Anterior cingulate cortex (tissue), 58 donors: ENCODE data around the gene KLF18.
"Not testable (repeated sequence)": the region's sequence is repeated elsewhere in the genome, so short reads cannot be mapped to it uniquely, and the experiment has no call there.

ENCODE experiments used
- DNase-seq, 58 donors: peaks; one replicate each; lab custom pipeline; 2025; lab: John Stamatoyannopoulos, UW

The KLF18 gene

DNA sequence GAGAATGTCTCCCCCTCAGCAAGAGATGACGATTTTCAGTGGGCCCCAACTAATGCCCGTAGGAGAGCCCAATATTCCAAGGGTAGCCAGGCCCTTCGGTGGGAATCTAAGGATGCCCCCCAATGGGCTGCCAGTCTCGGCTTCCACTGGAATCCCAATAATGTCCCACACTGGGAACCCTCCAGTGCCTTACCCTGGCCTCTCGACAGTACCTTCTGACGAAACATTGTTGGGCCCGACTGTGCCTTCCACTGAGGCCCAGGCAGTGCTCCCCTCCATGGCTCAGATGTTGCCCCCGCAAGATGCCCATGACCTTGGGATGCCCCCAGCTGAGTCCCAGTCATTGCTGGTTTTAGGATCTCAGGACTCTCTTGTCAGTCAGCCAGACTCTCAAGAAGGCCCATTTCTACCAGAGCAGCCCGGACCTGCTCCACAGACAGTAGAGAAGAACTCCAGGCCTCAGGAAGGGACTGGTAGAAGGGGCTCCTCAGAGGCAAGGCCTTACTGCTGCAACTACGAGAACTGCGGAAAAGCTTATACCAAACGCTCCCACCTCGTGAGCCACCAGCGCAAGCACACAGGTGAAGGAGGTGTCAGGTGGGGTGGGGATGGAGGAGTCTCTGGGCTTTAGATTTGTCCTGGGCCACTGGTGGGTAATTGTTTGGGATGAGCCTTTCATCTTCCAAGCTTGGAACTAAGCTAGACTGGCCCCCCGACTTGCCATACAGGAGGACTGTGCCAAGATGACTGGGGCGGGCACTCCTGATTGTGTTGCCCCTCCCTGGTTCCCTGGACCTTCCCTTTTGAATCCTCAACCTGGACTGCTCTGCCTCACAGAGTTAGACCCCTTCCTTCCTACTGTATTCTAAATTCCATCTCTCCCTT, 11.6 kb downstream of the KLF18 start:
- DNase-seq, result no peak

DNA sequence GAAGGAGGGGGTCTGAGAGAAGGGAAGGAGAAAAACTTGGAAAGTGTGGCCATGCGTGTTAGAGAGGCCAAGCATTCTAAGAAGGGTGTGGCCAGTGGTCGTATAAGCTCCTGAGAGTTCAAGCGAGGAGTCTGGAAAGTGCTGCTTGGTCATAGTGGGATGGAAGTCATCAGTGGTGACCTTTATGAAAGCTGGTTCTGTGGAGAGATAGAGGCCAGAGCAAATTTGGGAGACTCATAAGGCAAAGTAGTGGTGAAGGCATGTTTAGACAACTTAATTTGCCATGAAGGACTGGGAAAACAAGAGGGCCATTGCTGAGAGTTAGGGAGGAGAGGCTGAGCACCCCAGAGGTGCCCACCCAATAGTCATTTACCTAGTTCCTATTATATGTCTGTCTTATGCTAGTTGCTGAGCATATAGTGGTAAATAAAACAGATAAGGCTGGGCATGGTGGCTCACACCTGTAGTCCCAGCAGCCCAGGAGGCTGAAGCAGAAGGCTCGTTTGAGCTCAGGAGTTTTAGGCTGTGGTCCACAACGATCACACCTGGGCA, 21.0 kb downstream of the KLF18 start:
- no peak for DNase-seq

DNA sequence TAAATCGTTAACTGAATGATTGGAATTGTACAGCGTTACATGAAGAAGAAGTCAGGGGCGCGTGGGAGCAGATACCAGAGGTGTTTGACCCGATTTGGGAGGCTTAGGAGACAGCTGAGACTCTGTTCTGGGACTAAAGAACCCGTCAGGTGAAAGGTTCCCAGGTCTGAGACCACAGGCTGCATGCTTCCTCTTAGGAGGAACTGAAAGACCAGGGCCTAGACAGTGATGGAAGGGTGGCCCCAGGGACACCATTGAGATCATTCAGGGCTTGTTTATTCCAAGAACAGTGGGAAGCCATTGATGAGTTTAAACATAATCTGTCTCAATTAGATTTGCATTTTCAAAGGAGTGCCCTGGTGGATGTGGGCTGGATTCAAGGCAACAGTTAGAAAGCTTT, 21.9 kb downstream of the KLF18 start:
- DNase-seq, result no peak

DNA sequence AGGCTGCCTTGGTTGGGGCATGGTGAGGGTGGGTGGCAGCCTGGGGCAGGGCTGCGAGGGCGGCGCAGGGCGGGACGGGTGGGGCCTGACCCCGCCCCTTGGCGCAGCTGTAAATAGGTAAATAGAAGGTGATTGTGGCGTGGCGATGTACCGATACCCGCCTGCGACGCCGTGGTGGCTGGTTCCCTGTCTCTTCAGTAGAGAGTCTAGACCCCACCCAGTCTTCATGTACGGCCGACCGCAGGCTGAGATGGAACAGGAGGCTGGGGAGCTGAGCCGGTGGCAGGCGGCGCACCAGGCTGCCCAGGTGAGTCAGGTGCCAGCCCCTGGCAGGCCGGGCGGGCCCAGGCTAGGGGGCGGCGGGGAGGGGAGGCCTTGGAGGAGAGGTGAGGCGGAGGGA, 22.7 kb downstream of the KLF18 start, which contains the start of gene KLF17:
TSS of gene KLF17 (plus strand) at position 140 of the 400 bp plus-strand sequence. CDS start at position 227, 87 bp downstream.
- no peak for DNase-seq

DNA sequence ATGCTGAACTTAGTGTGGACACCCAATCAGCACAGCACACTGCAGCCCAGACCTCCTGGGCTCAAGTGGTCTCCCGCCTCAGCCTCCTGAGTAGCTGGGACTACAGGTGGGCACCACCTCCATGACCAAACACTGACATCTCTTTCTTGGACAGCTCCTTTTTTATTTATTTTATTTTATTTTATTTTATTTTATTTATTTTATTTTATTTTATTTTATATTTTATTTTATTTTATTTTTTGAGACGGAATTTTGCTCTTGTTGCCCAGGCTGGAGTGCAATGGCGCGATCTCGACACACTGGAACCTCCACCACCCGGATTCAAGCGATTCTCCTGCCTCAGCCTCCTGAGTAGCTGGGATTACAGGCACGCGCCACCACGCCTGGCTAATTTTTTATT, 24.2 kb downstream of the KLF18 start:
- not testable (repeated sequence) for DNase-seq

DNA sequence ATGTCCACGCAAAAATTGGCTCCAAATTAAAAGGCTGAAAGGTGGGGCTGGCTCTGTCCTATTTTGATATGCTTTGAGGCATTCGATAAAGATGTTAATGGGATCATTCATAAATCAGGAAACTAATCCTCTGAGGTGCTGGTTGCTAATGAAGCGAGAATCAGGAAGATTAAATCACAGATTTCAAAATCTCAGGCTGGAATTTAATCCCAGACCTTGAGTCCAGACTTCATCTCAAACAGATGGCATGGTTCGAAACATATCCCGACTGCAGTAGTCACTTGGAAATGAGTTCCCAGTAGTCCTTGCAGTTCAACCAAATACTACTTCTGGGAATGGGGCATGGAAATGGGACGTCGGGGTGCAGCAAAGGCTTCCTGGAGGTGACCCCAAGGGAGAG, 27.3 kb downstream of the KLF18 start:
- no peak for DNase-seq

DNA sequence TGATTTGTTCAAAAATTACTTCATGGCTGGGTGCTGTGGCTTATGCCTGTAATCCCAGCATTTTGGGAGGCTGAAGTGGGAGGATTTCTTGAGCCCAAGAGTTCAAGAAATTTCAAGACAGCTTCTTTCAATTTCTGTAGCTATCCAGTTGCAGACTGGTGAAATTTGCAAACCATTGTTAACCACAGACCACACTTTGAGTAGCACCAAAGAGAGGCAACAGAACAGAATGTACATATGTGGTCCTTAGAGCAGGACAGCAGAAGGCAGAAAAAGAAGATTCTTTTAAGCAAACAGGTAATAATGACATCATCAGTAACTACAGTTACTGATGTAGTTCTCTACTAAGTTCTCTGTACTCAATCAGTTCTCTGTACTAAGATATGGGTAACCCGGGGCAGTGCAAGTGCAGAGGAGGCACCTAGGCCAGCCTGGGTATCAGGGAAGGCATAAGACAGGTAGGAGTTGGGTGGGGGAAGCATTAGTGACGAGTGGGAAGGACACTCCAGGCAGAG, 28.3 kb downstream of the KLF18 start:
- DNase-seq, result no peak

DNA sequence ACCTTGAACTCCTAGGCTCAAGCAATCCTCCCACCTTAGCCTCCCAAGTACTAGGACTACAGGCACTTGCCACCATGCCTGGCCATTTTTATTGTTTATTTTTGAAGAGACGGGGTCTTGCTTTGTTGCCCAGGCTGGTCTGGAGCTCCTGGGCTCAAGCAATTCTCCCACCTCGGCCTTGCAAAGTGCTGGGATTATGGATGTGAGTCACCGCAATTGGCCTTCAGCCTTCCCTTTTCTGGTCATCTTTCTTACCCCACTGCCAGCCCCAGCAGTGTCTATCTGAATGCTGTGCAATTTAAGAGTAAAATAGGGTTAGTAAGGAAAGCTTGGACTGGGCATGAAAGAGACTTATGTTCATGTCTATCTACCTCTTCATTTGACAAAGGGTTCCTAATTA, 28.9 kb downstream of the KLF18 start:
- no peak for DNase-seq

DNA sequence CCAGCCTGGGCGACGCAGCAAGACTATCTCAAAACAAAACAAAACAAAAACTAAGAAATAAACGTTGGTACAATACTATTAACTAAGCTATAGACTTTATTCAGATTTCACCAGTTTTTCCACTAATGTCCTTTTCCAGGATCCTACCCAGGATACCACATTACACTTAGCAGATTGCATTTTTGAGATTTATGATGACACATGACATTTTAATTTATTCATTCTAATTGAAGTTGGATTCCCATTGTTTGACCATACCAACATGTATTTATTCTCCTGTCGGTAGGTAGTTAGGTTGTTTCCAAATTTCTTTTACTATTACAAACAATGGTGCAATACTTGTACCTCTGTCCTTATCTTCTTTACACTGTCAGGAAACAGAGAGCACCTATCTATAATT, 29.6 kb downstream of the KLF18 start:
- DNase-seq, result no peak

DNA sequence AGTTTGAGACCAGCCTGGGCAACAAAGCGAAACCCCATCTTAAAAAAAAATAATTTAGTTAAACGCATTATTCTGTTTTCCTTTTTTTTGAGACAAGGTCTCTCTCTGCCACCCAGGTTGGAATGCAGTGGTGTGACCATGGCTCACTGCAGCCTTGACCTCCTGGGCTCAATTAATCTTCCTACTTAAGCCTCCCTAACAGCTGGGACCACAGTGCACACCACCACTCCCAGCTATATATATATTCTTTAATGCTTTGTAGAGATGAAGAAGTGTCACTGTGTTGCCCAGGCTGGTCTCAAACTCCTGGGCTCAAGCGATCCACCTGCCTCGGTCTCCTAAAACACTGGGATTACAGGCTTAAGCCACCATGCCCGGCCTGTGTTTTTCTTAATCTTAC, 30.5 kb downstream of the KLF18 start:
- no peak for DNase-seq

DNA sequence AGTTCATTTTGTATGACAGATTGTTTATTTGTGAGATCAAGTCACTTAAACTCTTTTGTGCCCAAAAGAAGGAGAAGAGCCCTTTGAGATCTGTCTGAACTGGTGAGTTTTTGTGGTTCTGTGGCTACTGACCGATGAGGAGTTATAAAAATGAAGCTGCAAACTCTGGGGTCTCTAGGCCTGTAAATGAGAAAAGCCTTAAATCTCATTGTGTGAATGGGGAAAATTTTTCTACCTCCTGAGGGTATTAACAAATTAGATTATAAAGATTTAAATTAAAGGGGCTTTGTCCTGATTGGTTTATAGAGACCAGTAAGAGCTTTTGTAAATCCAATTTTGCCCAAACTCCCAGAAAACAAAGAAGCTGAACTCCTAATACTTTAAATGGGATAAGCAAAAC, 32.5 kb downstream of the KLF18 start:
- no peak for DNase-seq

DNA sequence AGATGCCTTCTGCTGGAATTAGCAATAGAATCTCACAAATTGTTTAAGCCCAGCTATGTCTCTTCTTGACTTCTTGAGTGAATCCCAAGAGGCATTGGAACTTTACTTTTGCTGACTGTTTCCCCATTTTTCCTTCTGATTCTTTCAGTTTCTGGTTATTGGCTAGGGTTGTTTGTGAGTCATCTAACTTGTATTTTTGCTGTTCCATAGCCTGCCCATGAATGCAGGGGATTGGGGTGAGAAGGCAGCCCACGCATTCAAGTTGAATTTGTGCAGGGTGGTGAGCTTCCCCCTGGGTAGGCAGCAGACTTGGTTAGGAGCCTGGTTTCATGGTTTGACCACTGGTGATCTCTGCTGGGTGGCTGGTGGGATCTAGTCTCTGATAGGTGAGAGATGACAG, 33.2 kb downstream of the KLF18 start:
- DNase-seq, result no peak

DNA sequence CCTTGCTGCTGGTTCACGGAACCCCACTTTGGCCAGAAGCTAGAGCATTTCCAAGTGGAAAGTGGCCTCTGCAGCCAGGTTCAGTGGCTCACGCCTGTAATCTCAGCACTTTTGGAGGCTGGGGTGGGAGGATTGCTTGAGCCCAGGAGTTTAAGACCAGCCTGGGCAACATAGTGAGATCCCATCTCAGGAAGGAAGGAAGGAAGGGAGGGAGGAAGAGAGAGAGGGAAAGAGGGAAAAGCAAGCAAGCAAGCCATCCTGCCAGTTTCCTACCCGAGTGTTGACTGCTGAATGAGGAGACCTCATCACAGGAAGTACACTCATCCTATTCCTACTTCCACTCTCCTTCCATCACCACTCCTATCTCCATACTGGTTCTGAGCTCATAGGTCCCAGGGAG, 35.6 kb downstream of the KLF18 start:
- no peak for DNase-seq

DNA sequence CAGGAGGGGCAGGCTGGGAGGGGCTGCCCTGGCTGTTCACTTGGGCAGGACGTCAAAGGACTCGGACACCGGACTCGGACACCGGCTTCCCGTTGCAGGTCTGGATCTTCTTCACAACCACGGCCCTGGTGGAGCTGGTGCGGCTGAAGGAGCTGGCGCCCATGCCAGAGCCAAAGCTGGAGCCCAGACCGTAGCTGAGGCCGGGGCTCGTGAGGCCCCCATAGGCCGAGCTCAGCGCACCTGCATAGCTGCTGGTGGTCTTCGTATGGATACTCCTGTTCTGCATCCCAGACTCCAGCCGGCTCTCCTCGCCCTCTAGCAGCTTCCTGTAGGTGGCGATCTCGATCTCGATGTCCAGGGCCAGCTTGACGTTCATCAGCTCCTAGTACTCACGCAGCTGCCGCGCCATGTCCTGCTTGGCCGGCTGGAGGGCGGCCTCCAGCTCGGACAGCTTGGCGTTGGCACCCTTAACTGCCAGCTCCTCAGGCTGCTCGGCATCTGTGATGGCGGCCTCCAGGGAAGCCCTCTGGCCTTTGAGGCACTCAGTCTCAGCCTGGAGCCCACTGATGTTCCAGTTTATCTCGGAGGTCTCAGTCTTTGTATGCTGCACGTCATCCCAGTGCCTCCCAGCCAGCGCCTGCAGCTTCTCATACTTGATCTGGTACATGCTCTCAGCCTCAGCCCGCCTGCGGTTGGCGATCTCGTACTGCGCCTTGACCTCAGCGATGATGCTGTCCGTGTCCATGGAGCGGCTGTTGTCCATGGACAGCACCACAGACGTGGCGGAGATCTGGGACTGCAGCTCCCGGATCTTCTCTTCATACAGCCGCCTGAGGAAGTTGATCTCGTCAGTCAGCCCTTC, 37.9 kb downstream of the KLF18 start:
- DNase-seq, result no peak

DNA sequence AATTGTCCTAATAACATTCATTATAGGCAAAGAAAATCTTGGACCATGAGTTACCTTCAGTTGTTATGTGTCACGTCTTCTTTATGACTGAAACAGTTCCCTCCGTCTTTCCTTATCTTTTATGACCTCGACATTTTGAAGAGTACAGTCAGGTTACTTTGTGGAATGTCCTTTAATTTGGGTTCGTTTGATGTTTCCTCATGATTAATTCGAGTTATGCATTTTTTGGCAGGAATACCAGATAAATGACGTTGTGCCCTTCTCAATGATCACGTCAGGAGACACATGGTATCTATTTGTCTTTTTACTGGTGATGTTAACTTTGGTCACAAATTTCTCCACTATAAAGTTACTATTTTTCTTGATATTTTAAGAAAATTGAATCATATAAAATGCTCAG, 40.1 kb downstream of the KLF18 start:
- no peak for DNase-seq

DNA sequence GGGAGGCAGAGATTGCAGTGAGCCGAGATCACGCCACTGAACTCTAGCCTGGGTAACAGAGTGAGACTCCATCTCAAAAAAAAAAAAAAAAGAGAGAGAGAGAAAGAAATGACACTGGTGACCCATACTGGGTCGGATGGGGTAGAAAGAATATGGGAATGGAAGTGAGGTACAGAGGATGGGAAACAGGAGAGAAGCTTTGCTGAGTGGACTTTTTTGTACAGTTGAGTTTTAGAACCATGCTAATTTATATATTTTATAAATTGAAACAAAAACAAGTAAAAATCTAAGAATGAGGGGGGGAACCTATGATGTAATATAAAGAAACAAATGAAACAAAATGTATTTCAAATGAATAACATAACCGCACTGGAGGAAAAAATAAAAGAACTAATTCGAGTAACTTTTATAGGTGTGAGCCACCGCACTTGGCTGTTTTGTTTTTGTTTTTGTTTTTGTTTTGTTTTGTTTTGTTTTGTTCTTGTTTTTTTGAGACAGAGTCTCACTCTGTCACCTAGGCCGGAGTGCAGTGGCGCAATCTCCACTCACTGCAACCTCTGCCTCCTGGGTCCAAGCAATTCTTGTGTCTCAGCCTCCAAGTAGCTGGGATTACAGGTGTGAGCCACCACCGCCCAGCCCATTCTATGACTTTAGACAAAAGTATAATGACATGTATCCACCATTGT, 41.1 kb downstream of the KLF18 start:
- DNase-seq, result no peak

DNA sequence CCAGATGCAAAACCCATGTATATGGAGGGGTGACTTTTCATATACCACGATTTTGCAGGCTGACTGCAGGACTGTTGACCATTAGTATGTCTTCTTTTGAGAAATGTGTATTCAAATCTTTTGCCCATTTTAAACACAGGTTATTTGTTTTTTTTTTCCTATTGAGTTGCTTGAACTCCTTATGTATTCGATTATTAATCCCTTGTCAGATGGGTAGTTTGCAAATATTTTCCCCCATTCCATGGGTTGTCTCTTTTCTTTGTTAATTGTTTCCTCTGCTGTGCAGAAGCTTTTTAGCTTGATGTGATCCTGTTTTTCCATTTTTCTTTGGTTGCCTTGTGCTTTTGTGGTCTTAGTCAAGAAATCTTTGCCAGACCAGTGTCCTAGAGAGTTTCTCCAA, 47.4 kb downstream of the KLF18 start:
- DNase-seq, result no peak

DNA sequence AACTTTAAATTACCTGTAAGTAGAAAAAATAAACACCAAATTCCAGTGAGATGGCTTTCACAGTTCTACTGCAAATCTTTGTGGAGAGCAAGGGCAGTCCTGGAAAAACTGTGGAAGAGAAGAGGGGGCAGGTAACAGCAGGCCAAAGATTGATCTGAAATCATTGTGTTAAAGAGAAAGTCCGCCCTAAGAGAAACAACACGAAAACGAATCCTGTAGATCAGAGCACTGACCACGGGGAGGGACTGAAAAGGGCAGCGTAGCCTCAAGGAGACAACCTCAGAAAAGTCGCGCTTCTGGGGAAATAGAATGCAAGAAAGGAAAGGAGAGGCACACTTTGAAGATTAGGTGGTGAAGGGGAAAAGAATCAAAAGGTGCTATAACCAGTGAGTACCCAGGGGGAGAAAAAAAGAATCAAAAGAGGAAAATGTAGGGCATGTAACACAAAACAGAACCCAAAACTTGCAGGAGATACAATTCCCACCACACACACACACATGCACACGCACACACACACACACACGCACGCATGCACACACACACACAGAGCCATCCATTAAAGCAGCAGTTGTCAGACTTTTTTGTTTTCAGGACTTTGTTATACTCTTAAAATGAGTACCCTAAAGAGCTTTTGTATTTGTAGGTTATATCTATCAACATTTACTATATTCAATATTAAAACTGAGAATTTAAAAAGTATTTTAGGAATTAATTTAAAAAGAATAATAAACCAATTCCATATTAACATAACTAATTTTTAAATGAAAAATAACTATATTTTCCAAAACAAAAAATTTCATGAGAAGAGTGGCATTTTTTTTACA, 50.8 kb downstream of the KLF18 start:
- DNase-seq, result no peak

DNA sequence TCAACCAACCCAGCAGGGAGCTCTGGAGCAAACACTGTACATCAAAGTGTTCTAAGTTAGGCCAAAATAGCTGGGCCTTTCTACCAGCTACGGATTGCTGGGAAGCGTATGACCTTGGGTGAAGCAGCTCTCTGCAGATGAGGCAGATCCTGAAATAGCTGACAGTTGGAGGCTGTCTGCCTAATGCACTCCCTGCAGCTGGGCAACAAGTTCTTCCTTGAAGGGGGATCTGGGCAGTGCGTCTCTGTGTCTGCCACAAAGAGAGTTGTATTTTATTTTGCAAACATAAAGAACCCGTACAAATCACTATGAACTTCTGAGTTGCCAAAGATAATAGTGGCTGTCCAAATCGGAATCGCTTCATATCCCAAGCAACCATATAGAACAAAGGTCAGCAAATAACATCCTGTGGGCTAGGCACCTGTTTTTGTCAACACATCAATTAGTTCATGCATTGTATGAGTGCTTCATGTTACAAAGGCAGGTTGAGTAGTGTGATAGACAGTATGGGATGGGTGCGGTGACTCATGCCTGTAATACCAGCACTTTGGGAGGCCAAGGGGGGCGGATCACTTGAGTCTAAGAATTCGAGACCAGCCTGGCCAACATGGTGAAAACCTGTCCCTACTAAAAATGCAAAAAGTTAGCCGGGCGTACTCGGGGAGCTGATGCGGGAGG, 51.9 kb downstream of the KLF18 start:
- DNase-seq, result no peak
